Activated CD8-positive, alpha-beta T cell treated with anti-CD3 and anti-CD28 coated beads, Interleukin-2, amount 10 ng/mL, durations not matched to agents 7 days and 5 days (primary cell): ENCODE results near the gene CDKN2AIP. TPM values are rescaled to one million over a fixed set of nuclear protein-coding genes. Genes with fewer than 3 reads are reported as not detected.

Experiments
- ATAC-seq: fragments of 150-1000 bp; cut with Tn5 transposase; one replicate; pipeline ENCODE4 v1.10.0; 2021; ENCODE audit warnings: moderate library complexity
- CTCF ChIA-PET: fragments of 350-600 bp; sonication (Branson Sonifier 250); formaldehyde crosslinking; loops from one replicate; lab custom pipeline; 2021; ENCODE audit warnings: antibody characterized with exemption; lab: Charles Lee
- POLR2A ChIA-PET: fragments of 350-600 bp; sonication (Branson Sonifier 250); formaldehyde crosslinking; loops from one replicate; lab custom pipeline; 2021; ENCODE audit warnings: antibody characterized with exemption; lab: Charles Lee
- DNase-seq: peaks from one replicate; pipeline ENCODE4 v3.0.0-alpha.2; 2020
- H3K27ac Mint-ChIP-seq: one replicate; pipeline ENCODE4 v1.8.0; 2021; ENCODE audit warnings: mild to moderate bottlenecking, mixed read lengths
- H3K27me3 Mint-ChIP-seq: one replicate; pipeline ENCODE4 v1.8.0; 2021; ENCODE audit warnings: low read depth, mixed read lengths
- H3K36me3 Mint-ChIP-seq: one replicate; pipeline ENCODE4 v1.8.0; 2021; ENCODE audit warnings: low read depth, mixed read lengths
- H3K4me1 Mint-ChIP-seq: one replicate; pipeline ENCODE4 v1.8.0; 2021; ENCODE audit warnings: low read depth, mixed read lengths
- H3K4me3 Mint-ChIP-seq: one replicate; pipeline ENCODE4 v1.8.0; 2021; ENCODE audit warnings: mild to moderate bottlenecking, mixed read lengths
- H3K9me3 Mint-ChIP-seq: one replicate; pipeline ENCODE4 v1.8.0; 2022; ENCODE audit warnings: mixed read lengths; ENCODE audit not compliant: insufficient read depth
- total RNA-seq, 2 experiments: library from RNA; stranded (reverse); gene quantifications; one replicate each; pipeline ENCODE4 v1.2.3, GENCODE V29; 2021

The CDKN2AIP gene
- total RNA-seq, 2 experiments from 2014 or later = 27.6 to 30.2 TPM

DNA sequence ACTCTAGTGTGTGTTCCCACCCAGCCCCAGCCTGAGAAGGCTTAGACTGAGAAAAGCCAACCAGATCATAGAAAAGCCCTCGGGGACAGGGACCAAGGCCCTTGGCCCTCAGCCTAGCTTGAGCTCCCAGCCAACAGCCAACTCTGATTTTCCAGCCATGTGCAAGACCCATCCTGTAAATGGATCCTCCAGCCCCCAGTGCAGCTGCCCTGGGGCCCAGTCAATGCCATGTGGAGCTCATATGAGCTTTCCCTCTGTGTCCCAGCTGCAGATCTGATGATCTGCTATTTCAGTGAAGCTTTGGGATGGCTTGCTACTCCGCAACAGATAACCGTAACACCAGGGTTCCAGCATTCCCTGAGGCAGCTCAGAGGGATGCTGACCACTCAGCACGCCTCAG, 40.5 kb upstream of the CDKN2AIP start:
- H3K27me3 Mint-ChIP-seq = peaks cover 24% of the 10 kb centered on the region
- DNase-seq (no peak), ATAC-seq (no peak)
- H3K36me3 Mint-ChIP-seq = no peaks in the 10 kb centered on the region
- H3K4me3 Mint-ChIP-seq = no peak overlapping the region
- H3K27ac Mint-ChIP-seq = no peak overlapping the region
- ChIA-PET CTCF (no interaction called here), POLR2A (no interaction called here)
- peaks cover 19% of the 10 kb centered on the region for H3K4me1 Mint-ChIP-seq
- H3K9me3 Mint-ChIP-seq = no peaks in the 10 kb centered on the region

DNA sequence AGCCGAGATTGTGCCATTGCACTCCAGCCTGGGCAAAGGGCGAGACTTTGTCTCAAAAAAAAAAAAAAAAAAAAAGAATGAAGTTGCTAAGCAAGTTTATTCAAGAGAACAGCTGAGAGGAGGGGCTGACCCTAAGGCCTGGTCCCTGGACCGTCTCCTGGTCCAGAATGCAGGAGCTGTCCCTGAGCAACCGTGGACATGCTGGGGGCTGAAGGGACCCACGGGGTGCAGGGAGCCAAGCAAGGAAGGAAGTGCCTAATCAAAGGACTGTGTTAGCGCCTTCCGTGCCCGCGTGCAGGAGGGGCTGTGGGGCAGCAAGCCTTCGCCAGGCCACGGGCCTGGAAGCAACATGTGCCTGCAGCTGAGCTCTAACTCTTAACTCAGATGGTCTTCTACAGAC, 39.1 kb upstream of the CDKN2AIP start:
- peaks cover 17% of the 10 kb centered on the region for H3K27me3 Mint-ChIP-seq
- H3K4me3 Mint-ChIP-seq = peak overlapping the region; percentile 6
- CTCF ChIA-PET = no interaction called here
- H3K4me1 Mint-ChIP-seq = peaks cover 15% of the 10 kb centered on the region
- POLR2A ChIA-PET = no interaction called here
- H3K9me3 Mint-ChIP-seq = no peaks in the 10 kb centered on the region
- ATAC-seq = no peak
- DNase-seq = no peak
- no peak overlapping the region for H3K27ac Mint-ChIP-seq
- H3K36me3 Mint-ChIP-seq = no peaks in the 10 kb centered on the region

DNA sequence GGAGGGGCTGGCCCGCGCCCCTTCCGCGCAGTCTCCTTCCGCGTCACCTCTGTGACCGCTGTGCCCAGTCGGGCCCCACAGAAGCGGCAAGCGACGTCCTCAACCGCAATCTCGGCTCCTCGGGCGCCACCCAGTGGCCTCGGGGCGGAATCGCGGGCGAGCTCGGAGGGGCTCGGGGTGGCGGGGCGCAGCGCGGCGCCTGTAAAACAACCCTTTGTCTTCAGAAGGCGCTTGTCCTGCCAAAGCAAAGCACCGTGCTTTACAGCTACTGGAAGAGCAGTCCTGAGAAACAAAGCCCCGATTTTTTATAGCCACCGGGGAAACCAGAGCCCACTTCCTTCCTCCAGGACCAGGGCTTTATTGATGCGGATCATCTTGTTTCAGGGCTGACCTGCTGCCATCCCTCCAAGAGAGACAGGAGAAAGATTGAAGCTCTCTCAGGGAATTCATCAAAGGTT, 37.3 kb upstream of the CDKN2AIP start:
- Mint-ChIP-seq H3K4me1 (peaks cover 16% of the 10 kb centered on the region), H3K4me3 (peak overlapping the region; percentile 71), H3K36me3 (no peaks in the 10 kb centered on the region), H3K9me3 (no peaks in the 10 kb centered on the region), H3K27ac (peak overlapping the region; percentile 86), H3K27me3 (peaks cover 5% of the 10 kb centered on the region)
- peak; percentile 92 for DNase-seq
- peak; percentile 96 for ATAC-seq
- ChIA-PET CTCF (interaction anchor here (0.6 to 1.5 kb wide), 26 partner anchors 9 to 1745 kb away, joined by 3 to 9 read pairs (median 3); no protein-coding TSS in a partner anchor), POLR2A (interaction anchor here (0.6 to 3.3 kb wide), 3 partner anchors 37 to 142 kb away, joined by 3 to 14 read pairs (median 3); partner anchors contain the start of gene CDKN2AIP)

DNA sequence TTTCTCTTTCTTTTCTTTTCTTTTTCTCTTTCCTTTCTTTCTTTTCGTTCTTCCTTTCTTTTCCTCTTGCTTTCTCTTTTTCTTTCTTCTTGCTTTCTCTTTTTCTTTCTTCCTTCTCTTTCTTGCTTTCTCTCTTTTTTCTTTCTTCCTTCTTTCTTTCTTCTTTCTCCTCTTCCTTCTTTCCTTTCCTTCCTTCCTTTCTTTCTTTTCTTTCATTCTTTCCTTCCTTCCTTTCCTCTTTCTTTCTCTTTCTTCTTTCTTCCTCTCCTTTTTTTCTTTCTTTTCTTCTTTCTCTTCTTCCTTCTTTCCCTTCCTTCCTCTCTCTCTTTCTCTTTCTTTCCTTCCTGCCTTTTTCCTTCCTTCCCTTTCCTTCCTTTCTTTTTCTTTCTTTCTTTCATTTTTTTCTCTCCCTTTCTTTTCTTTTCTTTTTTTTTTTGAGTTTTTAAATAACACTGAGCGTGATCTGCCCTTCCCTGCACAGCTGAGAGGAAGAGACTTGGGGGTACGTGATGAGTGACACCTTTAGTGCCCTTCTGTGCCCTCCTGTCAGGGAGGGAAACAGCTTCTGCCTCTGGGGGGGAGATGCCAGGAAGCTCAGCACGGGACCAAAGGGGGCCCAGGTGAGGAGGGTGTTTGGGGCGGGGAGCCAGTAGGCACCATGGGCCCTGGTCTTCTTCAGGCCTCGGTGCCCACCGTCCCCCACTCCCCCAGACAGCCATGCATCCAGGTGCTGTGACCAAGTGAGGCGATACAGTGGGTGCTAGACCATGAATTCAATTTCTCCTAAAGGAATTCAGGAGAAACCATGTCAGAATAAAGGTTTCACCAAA, 36.6 kb upstream of the CDKN2AIP start:
- DNase-seq (no peak), ATAC-seq (no peak)
- Mint-ChIP-seq H3K36me3 (no peaks in the 10 kb centered on the region), H3K9me3 (no peaks in the 10 kb centered on the region), H3K27me3 (peaks cover 2% of the 10 kb centered on the region), H3K4me1 (peaks cover 21% of the 10 kb centered on the region), H3K27ac (peak overlapping the region; percentile 86), H3K4me3 (peak overlapping the region; percentile 71)
- POLR2A ChIA-PET = interaction anchor here (0.6 to 3.3 kb wide), 2 partner anchors 36 to 142 kb away, joined by 3 to 14 read pairs; partner anchors contain the start of gene CDKN2AIP
- CTCF ChIA-PET = interaction anchor here (0.6 to 1.5 kb wide), 26 partner anchors 8 to 1744 kb away, joined by 3 to 9 read pairs (median 3); no protein-coding TSS in a partner anchor

DNA sequence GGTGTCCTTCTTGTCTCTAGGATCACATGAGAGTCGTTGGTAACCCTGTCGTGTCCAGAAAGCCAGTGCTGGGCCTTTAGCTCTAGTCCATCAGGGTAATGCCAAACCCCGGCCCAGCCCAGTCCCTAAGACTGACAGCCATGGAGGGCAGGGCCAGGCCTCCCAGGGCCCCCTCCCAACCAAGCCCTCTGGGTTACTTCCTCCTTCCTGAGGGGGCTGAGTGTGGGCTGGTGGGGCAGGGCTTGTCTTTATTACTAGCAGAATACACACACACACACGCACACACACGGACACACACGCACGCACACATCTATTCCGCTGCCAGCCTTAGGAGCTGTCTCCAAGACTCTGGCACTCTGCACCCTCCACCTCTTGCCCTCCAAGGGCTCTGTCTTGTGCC, 35.6 kb upstream of the CDKN2AIP start:
- H3K27ac Mint-ChIP-seq = peak overlapping the region; percentile 14
- ATAC-seq = no peak
- peaks cover 21% of the 10 kb centered on the region for H3K4me1 Mint-ChIP-seq
- no peaks in the 10 kb centered on the region for H3K9me3 Mint-ChIP-seq
- H3K4me3 Mint-ChIP-seq = no peak overlapping the region
- H3K27me3 Mint-ChIP-seq = peaks cover 2% of the 10 kb centered on the region
- ChIA-PET CTCF (interaction anchor here (0.6 kb wide), 1 partner anchor 525 kb away, joined by 3 read pairs; no protein-coding TSS in a partner anchor), POLR2A (interaction anchor here (3.3 kb wide), 1 partner anchor 35 kb away, joined by 14 read pairs; the partner anchor contains the start of gene CDKN2AIP)
- H3K36me3 Mint-ChIP-seq = no peaks in the 10 kb centered on the region
- no peak for DNase-seq

DNA sequence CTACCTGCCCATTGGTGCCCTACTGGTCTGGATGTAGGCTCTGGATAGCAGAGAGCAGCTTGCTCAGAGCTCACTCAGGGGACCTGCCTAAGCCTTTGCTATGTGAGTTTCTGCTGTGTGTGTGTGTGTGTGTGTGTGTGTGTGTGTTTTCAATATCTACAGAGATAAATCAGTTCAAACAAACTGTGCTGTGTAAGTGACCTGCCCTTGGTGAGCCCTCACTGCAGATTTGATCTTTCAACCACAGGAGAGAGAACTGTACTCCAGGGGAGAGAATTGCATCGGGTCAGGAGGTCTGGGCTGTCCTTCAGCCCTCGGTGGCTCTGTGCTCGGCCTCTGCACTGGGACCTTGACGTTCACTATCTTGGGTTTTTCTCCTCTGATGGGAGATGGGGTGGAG, 35.0 kb upstream of the CDKN2AIP start:
- H3K36me3 Mint-ChIP-seq = no peaks in the 10 kb centered on the region
- ChIA-PET CTCF (no interaction called here), POLR2A (interaction anchor here (3.3 kb wide), 1 partner anchor 35 kb away, joined by 14 read pairs; the partner anchor contains the start of gene CDKN2AIP)
- no peak for DNase-seq
- no peak overlapping the region for H3K27ac Mint-ChIP-seq
- no peak overlapping the region for H3K4me3 Mint-ChIP-seq
- H3K4me1 Mint-ChIP-seq = peaks cover 21% of the 10 kb centered on the region
- no peaks in the 10 kb centered on the region for H3K9me3 Mint-ChIP-seq
- H3K27me3 Mint-ChIP-seq = no peaks in the 10 kb centered on the region
- ATAC-seq = no peak

DNA sequence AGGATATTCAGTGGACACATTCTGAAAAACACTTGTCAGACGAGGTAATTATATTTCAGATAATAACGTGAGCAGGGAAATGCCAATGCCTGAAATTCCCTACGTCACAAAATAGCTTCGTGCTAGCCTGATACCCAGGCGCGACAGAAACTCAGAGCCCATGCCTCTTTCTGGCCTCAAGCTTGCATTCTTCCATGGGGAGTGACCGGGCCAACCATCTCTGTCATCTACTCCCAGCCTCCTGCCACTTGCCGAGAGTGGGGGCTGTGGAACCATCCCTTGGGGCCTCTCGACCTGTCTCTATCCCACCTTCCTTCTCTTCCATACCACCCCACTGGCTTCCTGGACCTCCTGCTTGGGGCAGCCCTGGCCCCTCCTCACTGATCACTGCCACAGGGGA, 34.5 kb upstream of the CDKN2AIP start:
- no peak overlapping the region for H3K27ac Mint-ChIP-seq

DNA sequence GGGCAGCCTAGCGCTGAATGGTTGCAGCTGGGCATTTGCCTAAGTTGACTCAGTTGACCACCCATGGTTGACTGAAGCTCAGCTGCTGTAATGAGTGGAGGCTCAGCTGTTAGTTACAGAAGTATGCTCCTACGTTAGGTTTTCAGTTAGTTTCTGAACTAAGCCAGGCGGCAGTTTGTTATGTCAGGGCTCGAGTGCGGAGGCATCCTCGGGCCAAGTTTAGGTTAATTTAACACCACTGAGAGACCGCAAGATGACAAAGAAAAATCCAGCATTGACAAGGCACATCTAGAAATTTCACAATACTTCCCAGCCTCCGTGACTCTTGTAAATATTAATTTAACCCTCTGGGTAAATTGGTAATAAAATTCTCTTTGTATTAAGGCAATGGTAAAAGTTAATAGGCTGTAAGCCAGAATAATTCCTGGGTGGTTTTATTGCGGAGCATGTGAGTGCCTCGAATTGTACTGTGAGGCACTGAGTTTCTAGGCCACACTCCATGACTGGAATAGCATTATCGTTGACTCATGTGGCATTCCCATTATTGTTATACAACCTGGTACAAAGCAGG, 33.1 kb upstream of the CDKN2AIP start:
- POLR2A ChIA-PET = no interaction called here
- CTCF ChIA-PET = interaction anchor here (1.2 kb wide), 1 partner anchor 20 kb away, joined by 3 read pairs; no protein-coding TSS in a partner anchor
- H3K9me3 Mint-ChIP-seq = no peaks in the 10 kb centered on the region
- H3K27me3 Mint-ChIP-seq = peaks cover 6% of the 10 kb centered on the region
- no peaks in the 10 kb centered on the region for H3K36me3 Mint-ChIP-seq
- H3K4me3 Mint-ChIP-seq = no peak overlapping the region
- no peak overlapping the region for H3K27ac Mint-ChIP-seq
- DNase-seq (no peak), ATAC-seq (no peak)
- H3K4me1 Mint-ChIP-seq = peaks cover 19% of the 10 kb centered on the region

More for the DNA sequence above, 34.5 kb upstream of the CDKN2AIP start:
- ChIA-PET POLR2A (interaction anchor here (3.3 kb wide), 1 partner anchor 34 kb away, joined by 14 read pairs; the partner anchor contains the start of gene CDKN2AIP), CTCF (interaction anchor here (1.2 kb wide), 1 partner anchor 18 kb away, joined by 3 read pairs; no protein-coding TSS in a partner anchor)
- Mint-ChIP-seq H3K36me3 (no peaks in the 10 kb centered on the region), H3K4me3 (no peak overlapping the region), H3K4me1 (peaks cover 21% of the 10 kb centered on the region), H3K27me3 (no peaks in the 10 kb centered on the region), H3K9me3 (no peaks in the 10 kb centered on the region)
- ATAC-seq (no peak), DNase-seq (no peak)

DNA sequence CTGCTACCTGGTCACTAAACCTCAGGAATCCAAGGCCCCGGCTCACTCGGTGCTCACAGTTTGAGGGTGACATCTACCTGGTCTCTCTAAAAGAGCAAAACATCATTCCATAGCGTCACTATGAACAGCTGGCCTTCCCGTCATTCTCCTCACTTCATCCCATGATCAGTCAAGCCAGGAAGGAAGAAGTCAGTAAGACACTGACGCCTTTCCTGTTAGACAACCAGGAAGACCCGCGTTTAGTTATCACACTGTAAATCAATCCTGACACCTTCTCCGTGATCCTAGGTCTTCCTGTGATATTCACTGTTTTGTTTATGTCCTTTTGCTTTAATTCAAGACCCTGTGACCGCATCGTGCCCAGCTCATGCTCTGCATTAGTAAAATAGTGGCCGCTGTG, 31.6 kb upstream of the CDKN2AIP start:
- Mint-ChIP-seq H3K4me3 (no peak overlapping the region), H3K9me3 (no peaks in the 10 kb centered on the region), H3K36me3 (no peaks in the 10 kb centered on the region), H3K4me1 (peaks cover 11% of the 10 kb centered on the region), H3K27ac (no peak overlapping the region), H3K27me3 (peaks cover 6% of the 10 kb centered on the region)
- ATAC-seq (no peak), DNase-seq (no peak)
- CTCF ChIA-PET = no interaction called here
- POLR2A ChIA-PET = interaction anchor here (0.9 kb wide), 1 partner anchor 43 kb away, joined by 3 read pairs; no protein-coding TSS in a partner anchor

DNA sequence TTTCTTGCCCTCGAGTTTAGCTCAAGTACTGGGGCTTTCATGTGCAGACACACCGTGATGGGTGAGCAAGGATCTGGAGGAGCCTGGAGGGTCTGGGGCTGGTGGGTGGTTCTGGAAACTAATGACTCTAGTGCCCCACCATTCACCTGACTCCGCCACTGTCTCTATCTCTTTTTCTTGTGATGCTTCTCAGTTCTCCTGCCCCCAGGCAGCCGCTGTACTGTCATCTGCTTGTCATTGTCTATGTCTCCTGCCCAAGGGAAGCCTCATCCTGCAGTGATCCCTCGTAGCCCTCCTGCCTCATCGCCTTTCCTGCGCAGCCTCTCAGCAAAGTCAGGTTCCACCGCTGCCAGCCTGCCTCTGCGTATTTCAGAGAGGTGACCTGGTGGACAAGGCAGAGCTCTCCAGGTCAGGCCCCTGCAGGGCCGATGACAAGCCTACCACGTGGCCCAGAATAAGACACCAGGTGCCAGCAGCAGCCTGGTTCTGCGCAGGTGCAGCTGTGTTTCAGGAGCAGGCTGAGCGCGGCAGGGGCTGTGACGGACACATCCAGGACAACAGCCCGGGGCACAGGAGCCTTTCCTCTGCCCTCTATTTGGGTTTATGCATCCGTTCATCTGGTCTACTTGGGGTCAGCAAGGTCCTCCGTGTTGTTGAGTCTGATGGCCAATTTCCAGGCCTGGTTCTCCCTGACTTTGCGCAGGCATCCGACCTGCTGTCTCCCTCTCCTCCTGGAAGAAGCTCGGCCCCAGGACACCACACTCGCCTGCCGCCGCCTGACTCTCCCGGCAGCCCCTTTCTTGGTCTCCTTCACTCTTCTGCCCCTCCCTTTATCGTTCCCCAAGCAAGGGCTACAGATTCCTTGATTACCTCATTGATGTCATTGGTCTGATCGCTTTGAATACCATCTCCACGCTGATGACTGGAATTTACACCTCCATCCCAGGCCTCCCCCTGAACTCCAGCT, 30.9 kb upstream of the CDKN2AIP start:
- Mint-ChIP-seq H3K27me3 (peaks cover 6% of the 10 kb centered on the region), H3K4me3 (no peak overlapping the region), H3K36me3 (no peaks in the 10 kb centered on the region), H3K4me1 (peaks cover 6% of the 10 kb centered on the region), H3K27ac (no peak overlapping the region), H3K9me3 (no peaks in the 10 kb centered on the region)
- no peak for DNase-seq
- no peak for ATAC-seq
- ChIA-PET POLR2A (interaction anchor here (0.7 to 0.9 kb wide), 2 partner anchors 43 to 144 kb away, joined by 3 read pairs; no protein-coding TSS in a partner anchor), CTCF (no interaction called here)
